ENCODE data around the gene PAH.
"Not testable (repeated sequence)": the region's sequence is repeated elsewhere in the genome, so short reads cannot be mapped to it uniquely, and the experiment has no call there.

The PAH gene

GRCh38 chr12:102891756-102892155 lies 25.3 kb downstream of the PAH start:
- no peak for DNase-seq (ENCODE audit: low read depth)

GRCh38 chr12:102888511-102888910 lies 28.5 kb downstream of the PAH start:
- DNase-seq (ENCODE audit: low read depth), result no peak

DNA sequence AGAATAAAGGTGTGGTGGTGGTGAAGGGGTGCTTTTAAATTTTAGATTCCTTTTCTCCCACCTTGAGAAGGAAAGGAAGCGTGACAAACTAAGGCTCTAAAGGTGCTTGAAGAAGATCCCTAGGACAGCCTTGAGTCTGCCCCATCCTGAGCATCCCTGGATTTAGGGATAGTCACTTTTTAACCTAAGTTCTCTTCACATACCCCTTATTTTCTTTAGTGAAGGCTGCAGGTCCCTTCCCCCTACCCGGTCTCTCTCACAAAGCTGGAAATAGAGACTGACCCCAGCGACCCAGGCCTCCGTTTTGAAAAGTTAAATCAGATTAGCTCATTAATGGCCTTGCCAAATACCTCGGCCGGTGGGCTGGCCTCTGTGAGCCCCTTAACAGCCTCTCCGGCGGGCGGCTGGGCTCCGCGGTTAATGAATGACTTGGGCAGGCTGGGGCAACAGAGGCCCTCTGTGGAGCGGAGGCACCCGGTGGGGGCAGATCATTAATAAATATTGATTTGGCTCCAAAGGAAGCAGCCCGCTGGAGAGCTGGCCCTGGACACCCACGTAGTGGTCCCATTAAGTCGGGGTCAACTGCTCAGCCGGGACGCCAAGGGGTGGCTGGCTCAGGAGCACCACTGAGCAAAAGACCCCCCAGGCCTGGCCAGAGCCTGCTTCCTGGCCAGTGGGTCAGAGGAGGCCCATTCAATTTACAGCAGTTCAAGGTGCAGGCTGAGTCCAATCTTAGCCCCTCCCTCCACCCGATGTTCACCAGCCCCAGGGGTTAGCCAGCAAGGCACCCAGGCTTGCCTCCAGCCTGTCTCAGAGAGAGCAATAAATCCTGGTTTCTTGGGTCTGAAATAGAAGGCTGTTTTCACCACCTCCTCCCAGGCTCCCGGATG lies 31.8 kb downstream of the PAH start:
- no peak for DNase-seq (ENCODE audit: low read depth)

GRCh38 chr12:102883204-102883799 lies 33.7 kb downstream of the PAH start:
- no peak for DNase-seq (ENCODE audit: low read depth)

DNA sequence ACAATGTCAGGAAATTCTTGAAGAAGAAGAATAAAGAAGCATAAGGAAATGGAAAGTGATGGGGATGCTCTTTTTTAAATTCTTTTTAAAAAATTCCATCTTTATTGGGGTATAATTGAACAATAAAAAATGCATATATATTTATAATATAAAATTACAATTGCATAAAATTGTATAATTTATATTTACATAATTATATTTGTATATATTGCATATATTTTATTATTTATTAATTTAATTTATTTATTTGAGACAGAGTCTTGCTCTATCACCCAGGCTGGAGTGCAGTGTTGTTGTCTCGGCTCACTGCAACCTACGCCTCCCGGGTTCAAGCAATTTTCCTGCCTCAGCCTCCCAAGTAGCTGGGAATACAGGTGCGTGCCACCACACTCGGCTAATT lies 36.3 kb downstream of the PAH start:
- DNase-seq (ENCODE audit: low read depth), result no peak

GRCh38 chr12:102879144-102879763 lies 37.8 kb downstream of the PAH start:
- DNase-seq (ENCODE audit: low read depth), result no peak

GRCh38 chr12:102876883-102877282 lies 40.2 kb downstream of the PAH start:
- no peak for DNase-seq (ENCODE audit: low read depth)

DNA sequence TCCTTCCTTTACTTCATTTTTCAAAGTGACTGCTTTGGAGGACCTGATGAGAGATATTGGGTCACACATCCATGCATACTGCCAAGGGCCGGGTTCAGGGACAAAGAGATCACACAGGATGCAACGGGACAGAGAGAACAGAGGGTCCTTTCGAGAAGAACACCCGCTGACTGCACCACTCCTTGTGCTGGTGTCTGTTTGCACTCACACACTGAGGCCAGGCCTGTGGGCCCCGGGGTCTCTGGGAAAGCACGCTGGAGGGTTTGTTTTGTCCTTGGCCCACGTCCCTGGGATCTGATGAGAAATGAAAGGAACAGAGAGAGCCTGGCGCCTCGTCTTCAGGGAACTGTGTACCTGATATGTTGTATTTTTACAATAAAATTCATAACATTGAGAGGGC lies 42.2 kb downstream of the PAH start:
- DNase-seq (ENCODE audit: low read depth), result no peak

GRCh38 chr12:102873077-102873476 lies 44.0 kb downstream of the PAH start:
- DNase-seq (ENCODE audit: low read depth), result no peak

- DNase-seq (ENCODE audit: low read depth), result no peak
Observed at GRCh38 chr12:102871014-102871413, 46.0 kb downstream of the PAH start.

DNA sequence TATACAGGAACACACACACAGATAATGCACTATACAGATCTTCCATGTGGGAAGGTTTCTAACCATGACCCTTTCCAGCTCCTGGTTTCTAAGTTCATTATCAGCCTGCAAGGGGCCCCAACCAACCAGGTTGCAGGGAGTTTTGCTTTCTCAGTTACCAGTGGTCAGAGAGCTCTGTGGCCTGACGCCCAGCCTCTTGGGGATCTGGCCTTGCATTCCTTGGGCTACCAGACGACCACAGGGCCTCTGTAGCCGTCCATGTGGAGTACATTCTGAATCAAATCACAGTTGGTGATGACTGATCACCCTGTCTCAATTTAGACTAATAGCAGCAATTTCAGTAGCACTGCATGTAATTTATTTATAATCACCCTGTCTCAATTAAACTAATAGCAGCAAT lies 47.5 kb downstream of the PAH start:
- no peak for DNase-seq (ENCODE audit: low read depth)

DNA sequence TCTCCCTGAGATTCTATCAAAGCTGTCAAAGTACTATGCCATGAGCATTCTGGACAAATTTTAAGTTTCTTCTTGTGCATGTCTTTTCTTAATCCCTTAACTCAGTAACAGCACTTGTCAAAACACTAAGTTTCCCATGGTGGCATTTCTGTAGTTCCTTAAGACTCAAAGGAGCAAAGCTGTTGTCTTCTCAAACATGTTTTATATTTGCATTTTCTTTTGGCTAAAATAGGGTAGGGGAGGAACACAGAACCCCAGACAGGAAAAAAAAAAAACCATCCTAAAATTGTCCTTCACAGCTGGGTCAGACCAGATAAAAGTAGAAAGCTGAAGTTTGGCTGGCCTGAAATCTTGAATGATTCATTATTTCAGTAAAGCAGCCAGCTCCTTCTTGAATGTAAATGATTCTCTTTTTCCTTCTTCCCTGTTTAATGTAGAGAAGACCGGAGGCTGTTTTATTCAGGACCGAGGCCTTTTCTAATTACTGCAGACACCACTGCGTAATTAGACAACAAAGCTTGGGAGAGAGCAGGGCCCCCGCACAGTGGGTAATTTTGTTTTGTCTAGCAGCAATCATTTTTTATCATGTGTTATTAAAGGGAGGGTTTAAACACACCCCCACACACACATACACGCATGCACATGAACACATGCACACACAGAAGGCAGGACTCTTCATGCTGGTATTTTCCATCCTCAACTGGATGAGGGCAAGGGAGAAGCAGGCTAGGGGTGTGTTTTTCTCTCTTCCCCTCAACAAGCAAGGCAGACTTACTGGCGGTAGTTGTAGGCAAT lies 51.0 kb downstream of the PAH start:
- no peak for DNase-seq (ENCODE audit: low read depth)

DNA sequence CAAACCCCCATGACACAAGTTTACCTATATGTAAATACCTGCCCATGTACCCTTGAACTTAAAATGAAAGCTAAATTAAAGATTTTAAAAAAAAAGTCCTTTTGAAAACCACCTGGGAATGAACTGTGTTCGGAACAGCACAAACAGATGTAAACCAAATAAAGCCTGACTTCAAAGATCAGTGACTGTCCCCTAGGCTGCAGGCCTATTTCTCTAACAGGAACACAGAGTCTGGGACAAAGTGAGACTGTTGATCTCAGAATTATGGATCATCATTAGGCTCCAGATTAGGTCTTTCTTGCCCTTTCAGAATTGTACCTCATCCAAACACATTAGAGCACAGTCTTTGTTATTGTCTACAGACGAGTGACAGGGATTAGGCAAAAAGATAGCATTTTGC lies 54.6 kb downstream of the PAH start:
- DNase-seq (ENCODE audit: low read depth), result no peak

DNA sequence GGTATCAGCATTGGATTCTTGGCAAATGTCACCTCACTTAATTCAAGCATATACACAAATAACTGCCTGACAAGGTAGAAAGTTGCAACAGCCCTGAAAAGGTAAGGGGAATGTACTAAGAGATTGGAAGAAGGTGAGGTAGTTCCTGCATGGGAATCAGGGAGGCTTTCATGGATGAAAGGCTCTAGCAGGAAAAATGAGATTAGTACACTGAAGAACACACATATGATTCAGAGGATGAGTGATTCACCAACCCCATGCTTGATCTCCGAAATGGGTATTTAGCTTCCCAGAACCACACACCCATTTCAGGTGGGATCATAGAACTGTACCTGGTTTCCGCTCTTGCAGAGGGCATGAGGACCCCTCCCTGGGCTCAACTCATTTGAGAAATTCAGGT lies 65.8 kb downstream of the PAH start:
- DNase-seq (ENCODE audit: low read depth), result no peak

GRCh38 chr12:102849722-102850447 lies 67.2 kb downstream of the PAH start:
- DNase-seq (ENCODE audit: low read depth), result no peak

GRCh38 chr12:102848832-102849231 lies 68.2 kb downstream of the PAH start:
- no peak for DNase-seq (ENCODE audit: low read depth)

- DNase-seq (ENCODE audit: low read depth), result no peak
Observed at GRCh38 chr12:102847131-102847530, 69.9 kb downstream of the PAH start.

- no peak for DNase-seq (ENCODE audit: low read depth)
Observed at GRCh38 chr12:102833687-102834441, 83.2 kb downstream of the PAH start.

DNA sequence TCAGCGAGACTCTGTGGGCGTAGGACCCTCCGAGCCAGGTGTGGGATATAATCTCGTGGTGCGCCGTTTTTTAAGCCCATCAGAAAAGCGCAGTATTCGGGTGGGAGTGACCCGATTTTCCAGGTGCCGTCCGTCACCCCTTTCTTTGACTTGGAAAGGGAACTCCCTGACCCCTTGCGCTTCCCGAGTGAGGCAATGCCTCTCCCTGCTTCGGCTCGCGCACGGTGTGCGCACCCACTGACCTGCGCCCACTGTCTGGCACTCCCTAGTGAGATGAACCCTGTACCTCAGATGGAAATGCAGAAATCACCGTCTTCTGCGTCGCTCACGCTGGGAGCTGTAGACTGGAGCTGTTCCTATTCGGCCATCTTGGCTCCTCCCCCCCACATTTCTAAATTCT lies 84.2 kb downstream of the PAH start:
- DNase-seq (ENCODE audit: low read depth), result not testable (repeated sequence)

DNA sequence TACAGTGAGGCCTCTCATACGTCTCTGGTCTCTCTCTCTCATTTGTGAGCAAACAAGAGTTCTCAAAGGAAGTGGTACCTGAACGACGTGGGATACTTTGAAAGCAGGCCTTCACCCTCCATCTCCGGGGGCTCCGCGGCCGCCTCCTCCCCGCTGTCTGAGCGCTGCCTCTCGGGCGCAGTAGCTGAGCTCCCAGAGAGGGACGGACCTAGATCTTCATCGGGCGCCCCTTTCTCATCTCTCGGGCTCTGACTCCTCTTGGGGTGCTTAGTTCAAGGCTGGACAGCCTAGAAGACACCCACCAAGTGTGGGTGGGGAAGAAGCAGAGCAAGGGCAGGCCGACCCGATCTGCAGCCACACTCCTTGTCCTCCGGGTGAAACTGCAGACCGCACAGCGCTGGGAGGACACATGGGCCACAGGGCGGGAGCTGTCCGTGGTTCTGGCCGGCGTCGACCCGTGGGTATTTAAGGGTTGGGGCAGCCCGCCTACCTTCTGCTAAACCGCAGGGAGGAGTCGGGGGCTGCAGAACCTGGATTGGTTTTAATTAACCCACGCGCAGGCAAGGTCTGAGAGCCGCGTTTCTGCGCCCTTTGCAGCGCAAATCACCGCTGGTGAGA lies 92.7 kb downstream of the PAH start:
- DNase-seq (ENCODE audit: low read depth), result no peak

- DNase-seq (ENCODE audit: low read depth), result no peak
Observed at GRCh38 chr12:102821149-102821548, 95.9 kb downstream of the PAH start.

All from stimulated activated CD8-positive, alpha-beta memory T cell treated with anti-CD3 and anti-CD28 coated beads, Interleukin-12 subunit alpha, Interleukin-12 subunit beta, amount 100 ng/mL, for 4 hours (primary cell).